Measurements from ENCODE around the gene FERMT3.

- no peak for TF ChIP-seq FOXK2 (IDR thresholded peaks at IDR 0.05)
- no peak for TF ChIP-seq FOXM1 (IDR thresholded peaks at IDR 0.05; ENCODE audit: borderline replicate concordance)
- no peak for TF ChIP-seq BHLHE40 (IDR thresholded peaks at IDR 0.05; ENCODE audit: borderline replicate concordance)
- TF ChIP-seq SUZ12 (IDR thresholded peaks at IDR 0.05), result no peak
- TF ChIP-seq FOXA1 (IDR thresholded peaks at IDR 0.05), result no peak
- no peak for TF ChIP-seq NFRKB (IDR thresholded peaks at IDR 0.05)
- no peak for TF ChIP-seq L3MBTL2 (conservative IDR thresholded peaks at IDR 0.05)
These were observed 34.6 kb downstream of the FERMT3 start for GRCh38 chr11:64241241-64241490.
